DMS 273 (cell line): ENCODE data around the gene PRCD.

Experiments used
- DNase-seq: peaks from one replicate; lab custom pipeline; 2025; ENCODE audit not compliant: unreplicated experiment; lab: John Stamatoyannopoulos, UW

The PRCD gene

GRCh38 chr17:76539631-76540271 is at the start of gene PRCD:
PRCD (plus strand) TSS chr17:76540044; CDS start chr17:76540142, 98 bp downstream.
- DNase-seq, result peak; percentile 48

- no peak for DNase-seq
Observed at GRCh38 chr17:76490112-76490710, 49.6 kb upstream of the PRCD start.

GRCh38 chr17:76491271-76492122 is 48.3 kb upstream of the PRCD start:
- no peak for DNase-seq

GRCh38 chr17:76492123-76492988 is 47.5 kb upstream of the PRCD start:
- DNase-seq, result no peak

- no peak for DNase-seq
Observed at GRCh38 chr17:76492989-76493501, 46.8 kb upstream of the PRCD start.

GRCh38 chr17:76493505-76494167 is 46.2 kb upstream of the PRCD start:
- no peak for DNase-seq

GRCh38 chr17:76495663-76496400 is 44.0 kb upstream of the PRCD start:
- DNase-seq, result no peak

- DNase-seq, result no peak
Observed at GRCh38 chr17:76496464-76496863, 43.4 kb upstream of the PRCD start.

GRCh38 chr17:76497699-76497978 is 42.2 kb upstream of the PRCD start:
- no peak for DNase-seq

- DNase-seq, result peak; percentile 97
Observed at GRCh38 chr17:76497979-76498875, 41.6 kb upstream of the PRCD start.

GRCh38 chr17:76498876-76499251 is 41.0 kb upstream of the PRCD start:
- no peak for DNase-seq

GRCh38 chr17:76499267-76499667 is 40.6 kb upstream of the PRCD start:
- DNase-seq, result peak; percentile 46

- peak; percentile 69 for DNase-seq
Observed at GRCh38 chr17:76500074-76500746, 39.6 kb upstream of the PRCD start.

- no peak for DNase-seq
Observed at GRCh38 chr17:76500747-76501017, 39.2 kb upstream of the PRCD start.

GRCh38 chr17:76501018-76501826 is 38.6 kb upstream of the PRCD start, which contains the start of gene RHBDF2:
RHBDF2 (minus strand) TSS chr17:76501423; CDS start chr17:76481524, 19,899 bp downstream.
- DNase-seq, result peak; percentile 89

GRCh38 chr17:76501827-76502307 is 38.0 kb upstream of the PRCD start:
- no peak for DNase-seq
